Activated naive CD4-positive, alpha-beta T cell treated with anti-CD3 and anti-CD28 coated beads, Interleukin-2, amount 50 U/mL, for 72 hours (primary cell): Measurements from ENCODE around the gene ART1. TPM values are rescaled to one million over a fixed set of nuclear protein-coding genes. Genes with fewer than 3 reads are reported as not detected.
A peak's percentile ranks its signal among the peaks of the same experiment; 100 is the strongest.
"Not testable (repeated sequence)": the region's sequence is repeated elsewhere in the genome, so short reads cannot be mapped to it uniquely, and the experiment has no call there.

Source experiments
- ATAC-seq, 2 donors: fragments of 150-1000 bp; cut with Tn5 transposase; 2 replicates each; pipeline ENCODE4 v1.10.0; 2021; ENCODE audit warnings: mild to moderate bottlenecking in 2 of 2, moderate library complexity in 2 of 2
- DNase-seq, 2 donors: peaks; one replicate each; pipeline ENCODE4 v3.0.0; 2021 to 2022; ENCODE audit warnings: low spot score in 2 of 2
- H3K27ac Mint-ChIP-seq, 2 donors: one replicate each; pipeline ENCODE4 v1.8.0; 2022; ENCODE audit warnings: mild to moderate bottlenecking in 2 of 2, mixed read lengths in 2 of 2
- H3K36me3 Mint-ChIP-seq, 2 donors: one replicate each; pipeline ENCODE4 v1.8.0; 2022; ENCODE audit warnings: mixed read lengths in 2 of 2
- H3K9me3 Mint-ChIP-seq, 2 donors: one replicate each; pipeline ENCODE4 v1.8.0; 2022; ENCODE audit warnings: mixed read lengths in 2 of 2
- total RNA-seq, 2 donors: library from RNA; stranded (reverse); gene quantifications; one replicate each; pipeline ENCODE4 v1.2.3, GENCODE V29; 2022

Gene ART1
- total RNA-seq, 2 donors from 2014 or later: not detected

DNA sequence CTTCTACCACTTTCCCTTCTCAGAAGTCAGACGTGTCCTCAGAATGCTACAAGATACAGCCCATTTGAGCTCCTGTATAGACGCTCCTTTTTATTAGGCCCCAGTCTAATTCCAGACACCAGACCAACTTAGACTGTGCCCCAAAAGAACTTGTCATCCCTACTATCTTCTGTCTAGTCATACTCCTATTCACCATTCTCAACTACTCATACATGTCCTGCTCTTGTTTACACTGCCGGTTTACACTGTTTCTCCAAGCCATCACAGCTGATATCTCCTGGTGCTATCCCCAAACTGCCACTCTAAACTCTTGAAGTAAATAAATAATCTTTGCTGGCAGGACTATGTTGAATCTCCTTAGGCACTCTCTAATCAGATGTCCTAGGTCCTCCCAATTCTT lies 7.6 kb downstream of the ART1 start:
- H3K27ac Mint-ChIP-seq, DNase-seq, H3K36me3 Mint-ChIP-seq, ATAC-seq, H3K9me3 Mint-ChIP-seq: not testable (repeated sequence)

DNA sequence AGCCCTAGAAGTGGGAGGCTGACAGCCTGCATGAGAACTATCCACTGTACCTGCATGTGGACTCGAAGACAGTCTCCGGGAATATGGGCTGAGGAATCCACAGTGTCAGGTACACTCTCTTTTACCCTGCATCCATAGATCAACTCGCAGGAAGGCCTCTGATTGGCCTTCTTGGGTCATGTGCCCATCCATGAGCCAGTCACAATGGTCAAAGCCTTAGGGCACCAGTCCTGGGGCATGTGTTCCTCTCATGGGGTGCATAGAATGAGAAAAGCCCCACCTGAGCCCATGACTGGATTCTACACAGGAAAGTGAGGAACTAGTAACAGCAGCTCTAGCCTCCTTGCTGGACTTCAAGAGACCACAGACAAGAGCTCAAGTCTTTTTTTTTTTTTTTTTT lies 10.6 kb downstream of the ART1 start:
- no peaks in the 10 kb centered on the region for H3K36me3 Mint-ChIP-seq
- ATAC-seq (peak in 1 of 2 donors; percentile 40), DNase-seq (no peak)
- H3K27ac Mint-ChIP-seq: no peak overlapping the region
- no peaks in the 10 kb centered on the region for H3K9me3 Mint-ChIP-seq

DNA sequence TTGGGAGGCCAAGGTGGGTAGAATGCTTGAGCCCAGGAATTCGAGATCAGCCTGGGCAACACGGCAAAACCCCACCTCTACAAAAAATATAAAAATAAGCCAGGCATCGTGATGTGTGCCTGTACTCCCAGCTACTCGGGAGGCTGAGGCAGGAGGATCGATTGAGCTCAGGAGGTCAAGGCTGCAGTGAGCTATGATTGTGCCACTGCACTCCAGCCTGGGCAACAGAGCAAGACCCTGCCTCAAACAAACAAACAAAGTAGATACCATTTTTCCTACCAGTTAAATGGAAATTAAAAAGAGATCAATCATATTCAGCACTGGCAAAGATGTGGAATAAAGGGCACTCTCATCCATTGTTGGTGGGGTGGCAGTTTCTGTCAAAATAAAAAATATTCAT lies 12.4 kb downstream of the ART1 start:
- ATAC-seq, DNase-seq, H3K36me3 Mint-ChIP-seq, H3K27ac Mint-ChIP-seq, H3K9me3 Mint-ChIP-seq: not testable (repeated sequence)

DNA sequence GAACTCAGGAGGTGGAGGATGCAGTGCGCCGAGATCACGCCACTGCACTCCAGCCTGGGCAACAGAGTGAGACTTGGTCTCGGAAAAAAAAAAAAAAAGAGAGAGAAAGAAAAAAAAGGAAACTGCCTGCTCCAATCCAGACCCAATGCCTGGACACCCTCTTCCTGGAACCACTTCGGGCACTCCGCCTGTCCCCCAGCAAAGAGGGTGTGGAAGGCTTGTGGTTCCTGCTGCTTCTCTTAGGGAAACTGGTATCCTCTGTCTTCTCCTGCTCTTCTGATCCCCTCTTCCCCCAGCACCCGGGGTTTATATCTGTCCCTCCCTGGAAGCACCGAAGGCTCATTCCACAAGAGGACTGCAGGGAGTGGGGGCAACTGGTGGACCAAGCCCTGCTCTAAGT lies 13.3 kb downstream of the ART1 start:
- no peak for DNase-seq
- ATAC-seq: no peak
- Mint-ChIP-seq H3K36me3 (no peaks in the 10 kb centered on the region), H3K9me3 (no peaks in the 10 kb centered on the region), H3K27ac (no peak overlapping the region)

DNA sequence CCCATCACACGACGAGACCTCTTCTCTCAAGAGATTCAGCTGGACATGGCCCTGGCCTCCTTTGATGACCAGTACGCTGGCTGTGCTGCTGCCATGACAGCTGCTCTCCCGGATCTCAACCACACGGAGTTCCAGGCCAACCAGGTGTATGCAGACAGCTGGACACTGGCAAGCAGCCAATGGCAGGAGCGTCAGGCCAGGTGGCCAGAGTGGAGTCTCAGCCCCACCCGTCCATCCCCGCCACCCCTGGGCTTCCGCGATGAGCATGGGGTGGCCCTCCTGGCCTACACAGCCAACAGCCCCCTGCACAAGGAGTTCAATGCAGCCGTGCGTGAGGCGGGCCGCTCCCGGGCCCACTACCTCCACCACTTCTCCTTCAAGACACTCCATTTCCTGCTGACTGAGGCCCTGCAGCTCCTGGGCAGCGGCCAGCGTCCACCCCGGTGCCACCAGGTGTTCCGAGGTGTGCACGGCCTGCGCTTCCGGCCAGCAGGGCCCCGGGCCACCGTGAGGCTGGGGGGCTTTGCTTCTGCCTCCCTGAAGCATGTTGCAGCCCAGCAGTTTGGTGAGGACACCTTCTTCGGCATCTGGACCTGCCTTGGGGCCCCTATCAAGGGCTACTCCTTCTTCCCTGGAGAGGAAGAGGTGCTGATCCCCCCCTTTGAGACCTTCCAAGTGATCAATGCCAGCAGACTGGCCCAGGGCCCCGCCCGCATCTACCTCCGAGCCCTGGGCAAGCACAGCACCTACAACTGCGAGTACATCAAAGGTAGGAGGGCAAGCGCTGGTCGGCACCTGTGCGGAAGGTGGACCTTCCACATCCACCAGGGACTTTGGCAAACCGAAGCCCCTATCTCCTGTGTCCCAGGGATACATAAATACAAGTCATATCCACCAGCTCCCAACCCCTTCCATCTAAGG lies 14.9 kb downstream of the ART1 start:
- no peak for DNase-seq
- Mint-ChIP-seq H3K36me3 (no peaks in the 10 kb centered on the region), H3K27ac (no peak overlapping the region), H3K9me3 (no peaks in the 10 kb centered on the region)
- ATAC-seq: peak in 1 of 2 donors; percentile 19

DNA sequence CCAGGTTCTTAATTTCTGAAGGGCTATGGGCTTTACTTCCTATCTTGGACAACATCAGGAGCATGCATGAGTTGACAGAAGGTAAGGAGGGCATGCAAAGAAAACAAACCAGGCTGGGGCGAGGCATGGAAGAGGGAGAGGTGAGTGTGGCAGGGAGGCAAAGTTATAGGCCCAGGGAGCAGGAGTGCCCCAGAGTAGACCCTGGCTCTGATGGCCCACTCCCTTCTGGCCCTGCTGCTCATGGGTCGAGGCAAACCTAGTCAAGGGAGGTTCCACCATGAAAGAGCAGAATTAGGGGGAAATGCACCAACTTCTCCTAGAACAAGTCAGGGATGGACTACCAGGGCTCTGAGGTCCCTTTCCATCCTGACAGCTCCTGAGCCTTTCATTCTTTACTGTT lies 16.0 kb downstream of the ART1 start:
- Mint-ChIP-seq H3K36me3 (no peaks in the 10 kb centered on the region), H3K9me3 (no peaks in the 10 kb centered on the region), H3K27ac (no peak overlapping the region)
- DNase-seq (no peak), ATAC-seq (no peak)

DNA sequence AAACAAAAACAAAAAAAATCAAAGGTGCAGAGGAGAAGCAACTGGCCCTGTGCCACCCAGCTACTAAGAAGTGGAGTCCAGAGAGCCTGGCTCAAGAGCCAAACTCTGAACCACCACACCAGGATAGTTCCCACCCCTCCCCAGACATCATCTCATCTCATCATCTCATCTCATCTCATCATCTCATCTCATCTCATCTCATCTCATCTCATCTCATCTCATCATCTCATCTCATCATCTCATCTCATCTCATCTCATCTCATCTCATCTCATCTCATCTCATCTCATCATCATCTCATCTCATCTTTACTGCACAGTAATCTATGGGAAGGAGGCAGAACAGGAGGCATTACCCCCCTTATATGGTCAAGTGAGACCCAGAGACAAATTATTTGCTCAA lies 17.9 kb downstream of the ART1 start:
- H3K36me3 Mint-ChIP-seq: no peaks in the 10 kb centered on the region
- peak overlapping the region in 1 of 2 donors; percentile 14 for H3K27ac Mint-ChIP-seq
- no peak for ATAC-seq
- no peak for DNase-seq
- H3K9me3 Mint-ChIP-seq: no peaks in the 10 kb centered on the region

DNA sequence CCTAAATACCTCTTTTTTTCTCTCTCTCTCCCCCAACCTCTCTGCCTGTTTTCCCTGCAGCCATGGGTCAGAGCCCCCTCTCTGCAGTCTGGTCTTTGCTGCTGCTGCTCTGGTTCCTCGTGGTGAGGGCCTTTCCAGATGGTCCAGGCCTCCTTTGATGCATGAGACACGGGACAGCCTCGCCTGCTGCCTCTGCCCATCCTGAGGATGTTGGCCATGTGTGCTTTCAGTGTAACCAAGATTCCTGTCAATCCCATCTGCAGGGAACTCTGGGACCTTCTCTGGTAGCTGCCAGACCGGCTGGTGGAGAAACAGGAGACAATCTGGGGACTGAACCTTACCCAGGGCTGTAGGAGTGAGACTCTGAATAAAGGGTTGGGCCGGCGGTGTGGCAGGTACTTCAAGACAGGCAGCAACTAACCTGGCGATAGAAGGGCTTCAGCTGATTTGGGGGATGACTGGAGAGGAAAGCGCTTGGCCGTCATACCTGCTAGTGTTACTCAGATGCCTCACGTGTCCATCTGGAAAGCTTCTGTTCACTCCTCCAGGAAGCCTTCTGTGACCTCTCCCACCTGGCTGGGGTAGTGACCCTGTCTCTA lies 19.2 kb downstream of the ART1 start:
- ATAC-seq (no peak), DNase-seq (no peak)
- H3K9me3 Mint-ChIP-seq: no peaks in the 10 kb centered on the region
- peak overlapping the region in 1 of 2 donors; percentile 36 for H3K27ac Mint-ChIP-seq
- H3K36me3 Mint-ChIP-seq: peaks cover 0 to 5% of the 10 kb centered on the region in 2 donors

DNA sequence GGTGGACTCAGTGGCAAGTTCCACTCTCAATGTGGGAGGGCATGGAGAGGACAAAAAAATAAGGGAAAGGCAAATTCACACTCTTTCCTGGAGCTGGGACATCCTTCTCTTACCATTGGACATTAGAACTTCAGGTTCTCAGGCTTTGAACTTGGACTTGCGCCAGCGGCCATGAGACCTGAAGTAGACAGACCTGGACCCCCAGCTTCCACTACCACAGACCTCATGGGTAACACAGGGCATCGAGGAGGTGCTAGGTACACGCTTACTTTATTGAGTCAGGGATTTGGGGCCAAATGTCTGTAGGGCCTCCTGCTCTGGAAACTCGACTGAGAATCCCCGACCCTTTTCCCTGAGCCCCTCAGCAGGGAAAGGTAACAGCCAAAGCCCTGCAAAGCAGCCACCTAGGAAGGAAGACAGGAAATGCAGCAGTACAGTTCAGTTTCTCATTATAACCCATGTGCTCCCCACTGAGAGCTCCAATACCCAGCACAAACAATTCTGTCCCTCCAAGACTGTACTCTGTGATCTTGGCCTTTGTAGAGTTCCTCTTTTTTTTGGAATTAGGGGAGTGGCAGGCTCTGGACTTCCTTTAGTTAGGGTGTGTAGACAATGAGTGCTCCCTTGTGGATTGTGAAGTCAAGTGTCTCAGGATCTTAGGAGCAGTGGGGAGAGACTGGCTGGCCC lies 20.6 kb downstream of the ART1 start:
- DNase-seq (no peak), ATAC-seq (no peak)
- H3K27ac Mint-ChIP-seq: no peak overlapping the region

DNA sequence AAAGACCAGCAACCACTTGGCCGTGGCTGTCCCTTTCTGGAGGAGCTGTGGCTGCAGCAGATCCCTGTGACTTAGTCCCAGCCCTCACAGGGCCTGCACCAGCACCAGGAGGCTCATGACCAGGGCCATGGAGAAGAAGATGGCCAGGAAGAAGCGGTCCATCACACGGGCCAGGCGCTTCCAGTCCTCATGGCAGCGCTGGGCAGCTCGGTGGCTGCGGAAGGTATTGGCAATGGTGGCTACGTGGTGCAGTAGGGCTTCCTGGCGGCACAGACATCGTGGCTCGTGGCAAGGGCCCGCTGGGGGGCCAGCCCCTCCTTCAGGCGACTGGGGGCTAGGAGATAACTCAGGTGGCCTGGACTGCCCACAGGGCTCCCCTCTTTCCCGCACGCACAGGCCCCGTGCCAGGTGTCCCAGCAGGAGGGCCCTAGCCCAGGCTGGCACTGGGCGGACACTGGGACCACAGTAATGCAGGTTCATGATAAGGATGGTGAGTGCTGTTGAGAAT lies 21.1 kb downstream of the ART1 start:
- Mint-ChIP-seq H3K36me3 (peaks cover 0 to 5% of the 10 kb centered on the region in 2 donors), H3K9me3 (no peaks in the 10 kb centered on the region), H3K27ac (no peak overlapping the region)
- DNase-seq (no peak), ATAC-seq (no peak)

More for the DNA sequence above, 20.6 kb downstream of the ART1 start:
- peaks cover 0 to 5% of the 10 kb centered on the region in 2 donors for H3K36me3 Mint-ChIP-seq
- H3K9me3 Mint-ChIP-seq: no peaks in the 10 kb centered on the region

DNA sequence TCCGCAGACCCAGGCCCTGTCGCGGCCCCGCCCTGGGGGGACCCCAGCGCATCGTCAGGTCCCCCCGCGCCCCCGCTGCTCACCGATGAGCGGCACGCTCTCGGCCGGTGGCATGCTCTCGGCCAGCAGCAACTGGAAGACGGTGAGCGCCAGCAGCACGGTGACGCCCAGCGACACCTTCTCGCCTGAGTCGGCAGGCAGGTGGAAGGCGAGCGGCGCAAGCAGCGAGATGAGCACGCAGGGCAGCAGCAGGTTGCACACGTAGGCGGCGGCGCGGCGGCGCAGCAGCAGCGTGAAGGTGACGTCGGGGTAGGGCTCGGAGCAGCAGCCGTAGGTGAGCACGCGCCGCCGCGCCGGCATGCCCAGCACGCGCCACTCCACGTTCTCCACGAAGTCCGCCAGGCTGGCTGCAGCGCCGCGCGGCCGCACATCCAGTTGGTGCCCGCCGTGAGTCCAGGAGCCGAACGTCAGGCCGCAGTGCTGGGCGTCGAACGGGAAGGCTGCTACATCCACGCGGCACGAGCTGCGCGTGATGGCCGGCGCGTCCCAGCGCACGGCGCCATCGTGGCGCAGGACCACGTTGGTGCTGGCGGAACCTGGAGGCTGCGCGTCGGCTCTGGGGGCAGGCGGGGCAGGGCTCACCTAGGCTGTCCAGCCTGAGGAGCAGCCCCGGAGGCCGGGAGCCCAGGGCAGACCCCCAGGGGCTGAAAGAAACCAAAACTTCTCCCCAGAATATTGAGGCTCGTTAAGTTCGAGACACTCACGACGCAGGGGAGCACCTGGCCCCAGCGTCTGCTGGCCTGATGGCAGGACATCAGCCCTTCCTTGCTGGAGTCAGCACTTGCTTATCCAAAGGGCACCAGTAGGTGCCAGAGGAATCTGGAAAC lies 22.5 kb downstream of the ART1 start:
- ATAC-seq (no peak), DNase-seq (no peak)
- Mint-ChIP-seq H3K27ac (no peak overlapping the region), H3K36me3 (peaks cover 0 to 5% of the 10 kb centered on the region in 2 donors), H3K9me3 (no peaks in the 10 kb centered on the region)

DNA sequence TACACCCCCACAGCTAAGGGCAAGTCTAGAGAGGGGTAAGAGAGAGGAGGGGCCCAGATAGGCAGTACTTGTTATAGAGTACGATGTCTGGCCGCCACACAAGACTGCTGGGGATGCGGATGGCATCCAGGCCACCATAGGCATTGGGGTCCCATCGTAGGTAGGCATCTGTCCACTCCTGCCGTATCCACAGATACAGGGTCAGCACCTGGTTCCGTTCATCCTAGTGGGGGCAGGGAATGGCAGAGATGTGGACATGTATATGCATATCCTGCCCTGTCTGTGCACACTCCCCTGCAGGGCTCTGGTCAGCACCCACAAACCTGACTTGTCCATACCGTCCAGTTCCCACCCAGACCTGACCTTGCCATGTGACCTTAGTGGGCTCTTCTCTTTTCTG lies 24.2 kb downstream of the ART1 start:
- no peaks in the 10 kb centered on the region for H3K9me3 Mint-ChIP-seq
- DNase-seq (no peak), ATAC-seq (no peak)
- H3K36me3 Mint-ChIP-seq: peaks cover 0 to 5% of the 10 kb centered on the region in 2 donors
- H3K27ac Mint-ChIP-seq: no peak overlapping the region

DNA sequence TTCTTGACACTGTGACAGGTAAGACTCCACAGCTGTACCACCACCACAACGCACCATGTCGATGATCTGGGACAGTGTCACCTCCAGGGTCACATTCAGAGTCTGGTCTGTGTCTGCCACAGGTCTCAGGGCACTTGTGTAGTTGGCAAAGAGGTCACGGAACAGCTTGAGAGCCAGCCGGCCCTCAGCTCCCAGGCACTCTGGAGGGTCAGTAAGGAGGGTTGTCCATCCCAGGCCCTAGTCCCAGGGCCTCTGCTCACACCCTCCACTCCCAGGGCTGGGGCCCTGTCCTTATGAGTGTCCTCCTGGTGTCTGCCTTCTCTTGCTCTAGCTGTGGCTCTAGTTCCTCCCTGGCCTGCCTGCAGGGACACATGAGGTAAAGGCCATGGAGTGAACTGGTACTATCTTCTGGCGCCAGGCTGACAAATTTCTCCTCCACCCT lies 24.8 kb downstream of the ART1 start:
- Mint-ChIP-seq H3K27ac (peak overlapping the region; percentile 7 to 48), H3K36me3 (peaks cover 0 to 5% of the 10 kb centered on the region in 2 donors), H3K9me3 (no peaks in the 10 kb centered on the region)
- ATAC-seq (peak in 1 of 2 donors; percentile 10), DNase-seq (no peak)

DNA sequence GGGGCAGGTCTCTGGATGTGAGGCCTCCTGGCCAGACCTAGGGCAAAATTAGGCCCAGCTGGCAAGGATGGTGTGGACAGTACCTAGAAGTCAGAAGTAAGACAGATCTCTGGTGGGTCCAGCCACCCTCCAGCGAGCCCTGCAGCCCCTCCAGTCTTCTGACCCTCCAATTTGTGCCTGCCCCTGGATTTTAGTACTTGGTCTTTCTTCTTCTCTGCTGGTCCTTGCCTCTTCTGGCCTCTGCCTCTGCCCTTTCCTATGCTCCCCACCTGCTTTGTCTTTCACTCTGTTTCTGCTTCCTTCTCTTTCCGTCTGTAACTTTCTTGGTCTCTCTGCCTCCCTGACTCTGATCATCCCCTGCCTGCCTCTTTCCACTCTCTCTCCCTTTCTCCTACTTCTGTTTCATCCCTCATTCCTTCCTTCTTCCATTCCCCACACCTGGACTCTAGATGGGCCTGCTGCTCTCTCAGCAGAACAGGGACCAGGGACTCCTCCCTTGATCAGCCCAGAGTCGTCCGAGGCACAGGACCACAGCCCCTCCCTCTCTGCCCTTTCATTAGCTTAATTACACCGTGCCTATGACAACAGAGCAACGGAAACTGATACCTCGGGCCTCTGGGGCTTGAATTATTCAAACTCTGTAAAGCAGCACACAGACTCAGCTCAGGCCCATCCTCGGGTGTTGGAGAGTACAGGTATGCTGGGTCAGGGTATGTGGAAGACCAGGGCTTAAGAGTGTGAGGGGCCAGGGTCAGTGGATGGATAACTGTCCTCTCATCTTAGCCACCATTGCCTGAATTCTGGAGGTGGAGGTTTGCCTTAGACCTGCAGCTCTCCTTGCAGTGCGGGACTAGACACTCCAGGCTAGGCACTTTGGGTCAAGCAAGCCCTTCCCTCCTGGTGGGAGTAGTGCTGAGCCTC lies 26.7 kb downstream of the ART1 start, which contains the start of gene CHRNA10:
Gene CHRNA10, minus strand, starts transcription at position 51 of the 921 bp plus-strand sequence. CDS start 72 bp downstream, outside the sequence.
- Mint-ChIP-seq H3K36me3 (peaks cover 7 to 14% of the 10 kb centered on the region in 2 donors), H3K27ac (peak within 1 kb of the TSS; percentile 7 to 70), H3K9me3 (no peaks in the 10 kb centered on the region)
- DNase-seq (no peak), ATAC-seq (no peak)

DNA sequence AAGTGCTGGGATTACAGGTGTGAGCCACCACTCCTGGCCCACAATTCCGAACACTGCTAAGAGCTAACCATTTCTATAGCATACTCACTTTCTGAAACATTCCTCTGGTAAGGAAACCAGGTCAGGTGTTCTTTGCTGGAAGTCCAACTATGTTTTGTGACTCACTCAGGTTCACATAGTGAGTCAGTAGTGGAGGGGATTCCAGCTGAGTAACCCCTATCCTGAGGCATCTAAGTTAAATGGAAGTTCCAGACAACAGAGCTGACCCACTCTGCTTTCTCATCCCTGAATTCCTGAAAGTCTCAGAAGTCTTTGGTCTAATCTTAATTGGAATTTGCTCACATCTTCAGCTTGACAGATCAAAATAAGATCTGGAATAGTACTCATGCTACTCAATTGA lies 29.3 kb downstream of the ART1 start:
- Mint-ChIP-seq H3K27ac (peak overlapping the region in 1 of 2 donors; percentile 7), H3K9me3 (no peaks in the 10 kb centered on the region), H3K36me3 (peaks cover 18 to 21% of the 10 kb centered on the region in 2 donors)
- DNase-seq (no peak), ATAC-seq (peak in 1 of 2 donors; percentile 75)
